ENCODE results near the gene WIPF2.

WIPF2 gene

DNA sequence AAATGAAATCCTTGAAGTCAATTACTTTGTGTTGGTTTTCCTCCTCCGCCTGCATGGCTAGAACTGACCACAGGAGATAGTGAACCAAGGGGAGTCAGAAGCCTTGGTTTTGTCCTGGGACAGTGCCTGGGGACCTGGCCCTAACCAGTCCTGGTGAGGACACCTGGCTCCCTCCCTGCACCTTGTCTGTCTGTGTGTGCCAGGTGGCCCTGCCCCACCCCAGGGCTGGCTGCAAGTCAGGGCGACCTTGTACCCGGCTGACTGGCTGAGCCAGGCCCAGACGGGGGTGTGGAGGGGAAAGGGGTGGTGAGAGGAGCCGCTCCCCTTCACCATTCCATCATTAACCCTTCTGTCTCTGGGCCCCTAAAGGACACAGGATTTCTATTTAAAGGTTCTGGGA is 38.4 kb upstream of the WIPF2 start:
- no peaks in the 10 kb centered on the region for H3K27me3 ChIP-seq (ENCODE audit: insufficient read depth, insufficient read length)
- H3K9me3 ChIP-seq (ENCODE audit: insufficient read depth, low read length): no peaks in the 10 kb centered on the region
- DNase-seq (ENCODE audit: low read depth, low spot score): no peak
- TF ChIP-seq YY1 (IDR thresholded peaks at IDR 0.05; ENCODE audit: insufficient read depth, insufficient read length) (no peak), ZNF274 (IDR thresholded peaks at IDR 0.05; ENCODE audit: low read depth, low read length) (no peak), SUZ12 (IDR thresholded peaks at IDR 0.05; ENCODE audit: extremely low read depth, insufficient read depth, insufficient read length) (no peak)
- peaks cover 35% of the 10 kb centered on the region for H3K4me1 ChIP-seq (ENCODE audit: insufficient read depth, insufficient read length)
- H3K9ac ChIP-seq (ENCODE audit: insufficient read length, low read depth): peak overlapping the region; percentile 1
- peaks cover 22% of the 10 kb centered on the region for H3K36me3 ChIP-seq (ENCODE audit: insufficient read depth, insufficient read length, low read length)
- H3K4me3 ChIP-seq (ENCODE audit: insufficient read length, low read depth): no peak overlapping the region

DNA sequence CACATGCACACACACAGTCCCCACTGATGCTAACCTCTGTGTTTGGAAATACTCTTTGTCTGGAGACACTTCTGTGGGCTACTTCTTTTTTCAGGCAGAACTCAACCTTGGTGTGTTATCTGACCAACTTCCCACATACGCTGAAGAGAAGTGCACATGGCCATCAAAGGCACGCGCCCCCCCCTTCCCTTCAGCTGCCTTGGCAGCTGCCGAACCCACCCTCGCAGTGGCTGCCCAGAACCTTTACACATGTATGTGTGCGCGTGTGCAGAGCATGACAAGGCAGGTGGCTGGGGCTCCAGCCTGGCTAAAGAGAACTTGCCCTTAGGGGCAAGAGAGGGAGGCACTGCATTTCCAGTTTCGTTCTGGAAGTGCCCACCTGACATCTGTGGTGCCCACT is 37.9 kb upstream of the WIPF2 start:
- Histone ChIP-seq H3K36me3 (ENCODE audit: insufficient read depth, insufficient read length, low read length) (peaks cover 17% of the 10 kb centered on the region), H3K27me3 (ENCODE audit: insufficient read depth, insufficient read length) (no peaks in the 10 kb centered on the region), H3K9me3 (ENCODE audit: insufficient read depth, low read length) (no peaks in the 10 kb centered on the region), H3K9ac (ENCODE audit: insufficient read length, low read depth) (no peak overlapping the region), H3K4me3 (ENCODE audit: insufficient read length, low read depth) (no peak overlapping the region), H3K4me1 (ENCODE audit: insufficient read depth, insufficient read length) (peaks cover 35% of the 10 kb centered on the region)
- no peak for TF ChIP-seq SUZ12 (IDR thresholded peaks at IDR 0.05; ENCODE audit: extremely low read depth, insufficient read depth, insufficient read length)
- no peak for TF ChIP-seq ZNF274 (IDR thresholded peaks at IDR 0.05; ENCODE audit: low read depth, low read length)
- TF ChIP-seq YY1 (IDR thresholded peaks at IDR 0.05; ENCODE audit: insufficient read depth, insufficient read length): no peak
- DNase-seq (ENCODE audit: low read depth, low spot score): no peak

DNA sequence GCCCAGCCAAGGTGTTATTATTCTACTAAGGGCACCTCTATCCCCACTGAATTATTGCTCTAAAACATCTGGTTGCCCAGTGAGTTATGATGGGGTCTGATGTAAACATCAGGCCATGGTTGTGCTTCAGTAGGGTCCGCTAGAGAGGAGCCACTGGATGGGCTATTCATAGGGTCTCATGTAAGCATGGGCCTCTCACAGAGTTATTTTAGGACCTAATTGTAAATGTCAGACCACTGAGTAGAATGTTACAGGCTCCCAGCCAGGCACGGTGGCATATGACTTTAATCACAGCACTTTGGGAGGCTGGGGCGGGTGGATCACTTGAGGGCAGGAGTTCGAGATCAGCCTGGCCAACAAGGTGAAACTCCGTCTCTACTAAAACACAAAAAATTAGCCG is 36.5 kb upstream of the WIPF2 start:
- Histone ChIP-seq H3K36me3 (ENCODE audit: insufficient read depth, insufficient read length, low read length) (peaks cover 7% of the 10 kb centered on the region), H3K9ac (ENCODE audit: insufficient read length, low read depth) (no peak overlapping the region), H3K4me3 (ENCODE audit: insufficient read length, low read depth) (no peak overlapping the region), H3K4me1 (ENCODE audit: insufficient read depth, insufficient read length) (peaks cover 29% of the 10 kb centered on the region), H3K9me3 (ENCODE audit: insufficient read depth, low read length) (no peaks in the 10 kb centered on the region), H3K27me3 (ENCODE audit: insufficient read depth, insufficient read length) (no peaks in the 10 kb centered on the region)
- DNase-seq (ENCODE audit: low read depth, low spot score): no peak
- TF ChIP-seq YY1 (IDR thresholded peaks at IDR 0.05; ENCODE audit: insufficient read depth, insufficient read length): no peak
- no peak for TF ChIP-seq ZNF274 (IDR thresholded peaks at IDR 0.05; ENCODE audit: low read depth, low read length)
- TF ChIP-seq SUZ12 (IDR thresholded peaks at IDR 0.05; ENCODE audit: extremely low read depth, insufficient read depth, insufficient read length): no peak

DNA sequence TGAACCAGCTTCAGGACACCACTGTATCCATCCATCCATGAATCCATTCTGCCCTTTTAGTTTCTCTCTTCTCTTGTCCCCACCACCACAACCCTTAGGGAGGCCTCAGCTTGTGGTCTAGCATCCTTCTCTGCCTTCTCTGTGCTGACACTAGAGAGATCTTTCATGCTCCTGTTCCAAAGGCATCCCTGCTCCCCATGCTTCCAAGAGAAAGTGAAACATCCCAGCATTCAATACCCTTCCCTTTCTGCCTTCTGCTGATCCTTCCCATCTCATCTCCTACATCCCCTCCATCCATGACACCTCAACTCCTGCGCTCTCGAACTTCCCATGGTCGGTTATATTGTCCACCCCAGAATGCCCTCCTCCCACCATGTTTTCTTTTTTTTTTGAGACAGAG is 31.9 kb upstream of the WIPF2 start:
- DNase-seq (ENCODE audit: low read depth, low spot score): no peak
- H3K9ac ChIP-seq (ENCODE audit: insufficient read length, low read depth): no peak overlapping the region
- peaks cover 10% of the 10 kb centered on the region for H3K4me1 ChIP-seq (ENCODE audit: insufficient read depth, insufficient read length)
- no peaks in the 10 kb centered on the region for H3K9me3 ChIP-seq (ENCODE audit: insufficient read depth, low read length)
- H3K4me3 ChIP-seq (ENCODE audit: insufficient read length, low read depth): no peak overlapping the region
- no peaks in the 10 kb centered on the region for H3K27me3 ChIP-seq (ENCODE audit: insufficient read depth, insufficient read length)
- H3K36me3 ChIP-seq (ENCODE audit: insufficient read depth, insufficient read length, low read length): peaks cover 21% of the 10 kb centered on the region
- TF ChIP-seq ZNF274 (IDR thresholded peaks at IDR 0.05; ENCODE audit: low read depth, low read length): no peak
- no peak for TF ChIP-seq YY1 (IDR thresholded peaks at IDR 0.05; ENCODE audit: insufficient read depth, insufficient read length)
- TF ChIP-seq SUZ12 (IDR thresholded peaks at IDR 0.05; ENCODE audit: extremely low read depth, insufficient read depth, insufficient read length): no peak

DNA sequence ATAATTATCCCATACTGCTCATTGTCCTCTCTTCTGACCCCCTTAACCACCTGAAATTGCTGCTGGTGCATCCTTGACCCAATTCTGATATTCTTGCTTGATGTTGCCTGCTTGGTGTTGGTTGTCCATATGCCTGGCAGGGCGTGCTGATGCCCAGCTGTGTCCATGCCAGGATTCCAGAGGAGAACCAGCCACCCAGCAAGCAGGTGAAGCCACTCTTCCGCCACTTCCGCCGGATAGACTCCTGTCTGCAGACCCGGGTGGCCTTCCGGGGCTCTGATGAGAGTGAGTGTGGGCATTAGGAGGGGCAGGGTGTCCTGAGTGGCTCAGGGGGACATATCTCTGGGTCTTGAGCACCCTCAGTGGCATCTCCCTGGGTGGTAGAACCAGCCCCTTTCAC is 30.4 kb upstream of the WIPF2 start:
- TF ChIP-seq YY1 (IDR thresholded peaks at IDR 0.05; ENCODE audit: insufficient read depth, insufficient read length): no peak
- no peak for TF ChIP-seq SUZ12 (IDR thresholded peaks at IDR 0.05; ENCODE audit: extremely low read depth, insufficient read depth, insufficient read length)
- TF ChIP-seq ZNF274 (IDR thresholded peaks at IDR 0.05; ENCODE audit: low read depth, low read length): no peak
- no peak for DNase-seq (ENCODE audit: low read depth, low spot score)
- Histone ChIP-seq H3K4me3 (ENCODE audit: insufficient read length, low read depth) (no peak overlapping the region), H3K9me3 (ENCODE audit: insufficient read depth, low read length) (no peaks in the 10 kb centered on the region), H3K9ac (ENCODE audit: insufficient read length, low read depth) (no peak overlapping the region), H3K36me3 (ENCODE audit: insufficient read depth, insufficient read length, low read length) (peaks cover 36% of the 10 kb centered on the region), H3K4me1 (ENCODE audit: insufficient read depth, insufficient read length) (peaks cover 10% of the 10 kb centered on the region), H3K27me3 (ENCODE audit: insufficient read depth, insufficient read length) (no peaks in the 10 kb centered on the region)

DNA sequence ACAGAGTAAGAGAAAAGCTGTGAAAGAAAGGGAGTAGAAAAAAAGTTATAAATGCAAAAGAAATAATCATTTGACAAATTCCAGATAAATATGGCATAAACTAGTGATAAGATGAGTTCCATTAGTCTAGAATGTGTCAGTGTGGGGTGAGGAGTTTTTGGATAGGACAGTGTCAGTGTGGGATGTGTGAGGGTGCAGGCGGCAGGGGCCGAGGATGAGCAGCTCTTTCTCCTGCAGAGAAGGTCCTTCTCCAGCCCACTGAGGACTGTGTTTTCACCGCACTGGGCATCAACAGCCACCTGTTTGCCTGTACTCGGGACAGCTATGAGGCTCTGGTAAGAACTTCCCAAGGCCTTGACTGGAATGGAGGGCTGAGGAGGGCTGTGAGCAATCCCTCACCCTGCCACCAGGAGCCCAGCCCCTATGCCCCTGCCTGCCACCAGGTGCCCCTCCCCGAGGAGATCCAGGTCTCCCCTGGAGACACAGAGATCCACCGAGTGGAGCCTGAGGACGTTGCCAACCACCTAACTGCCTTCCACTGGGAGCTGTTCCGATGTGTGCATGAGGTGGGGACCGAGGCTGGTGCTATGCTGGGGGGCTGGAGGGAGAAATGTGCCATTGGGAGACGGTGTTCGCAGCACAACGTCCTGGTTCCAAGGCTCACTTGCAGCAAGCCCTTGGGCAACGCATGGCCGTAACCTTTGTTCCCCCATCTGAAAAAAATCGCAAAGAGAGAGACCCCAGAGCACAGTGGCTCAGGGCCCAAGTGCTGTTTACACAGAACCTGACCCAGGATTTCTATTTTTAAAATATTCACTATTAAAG is 28.7 kb upstream of the WIPF2 start:
- peak overlapping the region; percentile 76 for H3K9ac ChIP-seq (ENCODE audit: insufficient read length, low read depth)
- peak; percentile 33 for DNase-seq (ENCODE audit: low read depth, low spot score)
- no peaks in the 10 kb centered on the region for H3K27me3 ChIP-seq (ENCODE audit: insufficient read depth, insufficient read length)
- H3K9me3 ChIP-seq (ENCODE audit: insufficient read depth, low read length): no peaks in the 10 kb centered on the region
- H3K36me3 ChIP-seq (ENCODE audit: insufficient read depth, insufficient read length, low read length): peaks cover 34% of the 10 kb centered on the region
- peaks cover 17% of the 10 kb centered on the region for H3K4me1 ChIP-seq (ENCODE audit: insufficient read depth, insufficient read length)
- no peak for TF ChIP-seq ZNF274 (IDR thresholded peaks at IDR 0.05; ENCODE audit: low read depth, low read length)
- TF ChIP-seq SUZ12 (IDR thresholded peaks at IDR 0.05; ENCODE audit: extremely low read depth, insufficient read depth, insufficient read length): no peak
- no peak for TF ChIP-seq YY1 (IDR thresholded peaks at IDR 0.05; ENCODE audit: insufficient read depth, insufficient read length)
- no peak overlapping the region for H3K4me3 ChIP-seq (ENCODE audit: insufficient read length, low read depth)

DNA sequence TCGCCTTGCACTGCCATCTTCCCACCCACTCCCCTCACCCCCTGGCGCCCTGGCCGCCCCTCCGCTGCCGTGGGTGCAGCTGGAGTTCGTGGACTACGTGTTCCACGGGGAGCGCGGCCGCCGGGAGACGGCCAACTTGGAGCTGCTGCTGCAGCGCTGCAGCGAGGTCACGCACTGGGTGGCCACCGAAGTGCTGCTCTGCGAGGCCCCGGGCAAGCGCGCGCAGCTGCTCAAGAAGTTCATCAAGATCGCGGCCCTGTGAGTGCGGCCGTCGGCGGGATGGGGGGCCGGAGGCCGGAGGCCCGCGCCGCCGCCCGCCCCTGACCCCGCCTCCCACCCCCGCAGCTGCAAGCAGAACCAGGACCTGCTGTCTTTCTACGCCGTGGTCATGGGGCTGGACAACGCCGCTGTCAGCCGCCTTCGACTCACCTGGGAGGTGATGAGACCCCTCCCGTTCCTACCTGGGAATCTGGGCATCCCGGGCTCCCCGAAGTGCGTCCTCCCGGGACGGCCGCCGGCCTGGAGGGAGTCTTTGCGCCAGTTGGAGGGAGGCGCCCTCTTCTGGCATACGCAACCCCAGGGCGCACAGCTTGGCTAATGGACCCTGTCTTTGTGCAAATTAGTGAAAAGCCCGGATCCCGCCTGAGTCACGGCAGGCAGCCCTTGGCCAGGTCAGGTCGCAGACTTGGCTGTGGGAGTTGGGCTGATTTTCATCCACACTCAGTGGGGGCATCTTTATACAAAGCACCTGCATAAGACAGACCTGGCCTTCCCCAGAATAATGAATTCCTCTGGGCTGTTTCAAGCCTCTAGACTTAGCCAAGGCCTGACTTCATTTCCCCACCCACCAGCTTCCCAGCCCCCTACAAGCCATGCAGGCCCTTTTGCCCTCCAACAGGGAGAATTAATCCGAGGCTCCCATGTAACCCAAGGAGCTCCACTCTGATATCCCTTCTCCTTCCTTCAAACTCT is 27.6 kb upstream of the WIPF2 start:
- peaks cover 34% of the 10 kb centered on the region for H3K36me3 ChIP-seq (ENCODE audit: insufficient read depth, insufficient read length, low read length)
- no peak for TF ChIP-seq YY1 (IDR thresholded peaks at IDR 0.05; ENCODE audit: insufficient read depth, insufficient read length)
- no peak for TF ChIP-seq ZNF274 (IDR thresholded peaks at IDR 0.05; ENCODE audit: low read depth, low read length)
- TF ChIP-seq SUZ12 (IDR thresholded peaks at IDR 0.05; ENCODE audit: extremely low read depth, insufficient read depth, insufficient read length): no peak
- H3K9me3 ChIP-seq (ENCODE audit: insufficient read depth, low read length): no peaks in the 10 kb centered on the region
- peak; percentile 60 for DNase-seq (ENCODE audit: low read depth, low spot score)
- peak overlapping the region; percentile 47 for H3K4me3 ChIP-seq (ENCODE audit: insufficient read length, low read depth)
- peak overlapping the region; percentile 78 for H3K9ac ChIP-seq (ENCODE audit: insufficient read length, low read depth)
- H3K27me3 ChIP-seq (ENCODE audit: insufficient read depth, insufficient read length): no peaks in the 10 kb centered on the region
- peaks cover 17% of the 10 kb centered on the region for H3K4me1 ChIP-seq (ENCODE audit: insufficient read depth, insufficient read length)
